Measurements from ENCODE around the gene UBQLNL. TPM values are rescaled to one million over a fixed set of nuclear protein-coding genes. Genes with fewer than 3 reads are reported as not detected.

Gene UBQLNL
- total RNA-seq, 6 donors from 2014 or later: 0.26 to 5.2 (median 1.3) TPM

- TF ChIP-seq, protein P1, sequence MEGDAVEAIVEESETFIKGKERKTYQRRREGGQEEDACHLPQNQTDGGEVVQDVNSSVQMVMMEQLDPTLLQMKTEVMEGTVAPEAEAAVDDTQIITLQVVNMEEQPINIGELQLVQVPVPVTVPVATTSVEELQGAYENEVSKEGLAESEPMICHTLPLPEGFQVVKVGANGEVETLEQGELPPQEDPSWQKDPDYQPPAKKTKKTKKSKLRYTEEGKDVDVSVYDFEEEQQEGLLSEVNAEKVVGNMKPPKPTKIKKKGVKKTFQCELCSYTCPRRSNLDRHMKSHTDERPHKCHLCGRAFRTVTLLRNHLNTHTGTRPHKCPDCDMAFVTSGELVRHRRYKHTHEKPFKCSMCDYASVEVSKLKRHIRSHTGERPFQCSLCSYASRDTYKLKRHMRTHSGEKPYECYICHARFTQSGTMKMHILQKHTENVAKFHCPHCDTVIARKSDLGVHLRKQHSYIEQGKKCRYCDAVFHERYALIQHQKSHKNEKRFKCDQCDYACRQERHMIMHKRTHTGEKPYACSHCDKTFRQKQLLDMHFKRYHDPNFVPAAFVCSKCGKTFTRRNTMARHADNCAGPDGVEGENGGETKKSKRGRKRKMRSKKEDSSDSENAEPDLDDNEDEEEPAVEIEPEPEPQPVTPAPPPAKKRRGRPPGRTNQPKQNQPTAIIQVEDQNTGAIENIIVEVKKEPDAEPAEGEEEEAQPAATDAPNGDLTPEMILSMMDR (IDR thresholded peaks at IDR 0.05): no peak
- TF ChIP-seq POLR2A (IDR thresholded peaks at IDR 0.05): no peak
- TF ChIP-seq EP300 (IDR thresholded peaks at IDR 0.05): no peak
- TF ChIP-seq POLR2AphosphoS5 (IDR thresholded peaks at IDR 0.05): no peak
- DNase-seq: no peak
- Histone ChIP-seq H3K27ac (no peak overlapping the region), H3K4me3 (no peak overlapping the region), H3K4me1 (no peaks in the 10 kb centered on the region), H3K36me3 (no peaks in the 10 kb centered on the region), H3K9me3 (no peaks in the 10 kb centered on the region), H3K27me3 (no peaks in the 10 kb centered on the region)
- no peak for ATAC-seq (ENCODE audit: low FRiP score in 2 of 2)
Measured at GRCh38 chr11:5553343-5553742, 36.8 kb upstream of the UBQLNL start.

DNA sequence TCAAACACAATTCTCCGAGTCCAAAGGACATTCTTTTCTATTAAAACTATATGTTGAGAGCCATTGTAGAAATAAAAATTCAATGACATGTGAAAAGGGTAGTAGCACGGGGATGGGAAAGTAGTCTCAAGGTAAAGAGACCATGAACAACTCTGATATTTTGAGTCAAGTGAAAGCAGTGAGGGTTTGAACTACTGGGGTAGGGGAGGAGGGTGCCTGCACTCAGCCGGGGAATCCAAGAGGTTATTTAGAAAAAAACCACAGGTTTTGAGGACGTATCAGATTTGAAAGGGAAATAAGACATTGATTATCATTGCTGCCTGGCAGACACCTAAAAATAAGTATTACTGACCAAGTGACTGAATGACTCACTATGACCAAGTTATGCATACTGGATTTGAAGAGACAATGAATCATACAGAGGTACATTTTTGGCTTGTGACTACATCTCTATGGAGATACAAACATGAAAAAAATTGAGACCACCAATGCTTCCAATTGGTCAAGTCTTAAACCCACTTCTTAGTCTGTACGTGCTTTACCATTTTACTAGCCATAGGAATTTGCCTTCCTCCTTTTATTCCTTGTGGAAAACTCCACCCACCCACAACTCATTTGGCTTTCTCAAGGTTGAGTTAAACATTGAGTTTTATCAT lies 34.1 kb upstream of the UBQLNL start:
- no peak for TF ChIP-seq POLR2A (IDR thresholded peaks at IDR 0.05)
- no peak for TF ChIP-seq EP300 (IDR thresholded peaks at IDR 0.05)
- TF ChIP-seq, protein P1 (IDR thresholded peaks at IDR 0.05): no peak
- no peak for TF ChIP-seq POLR2AphosphoS5 (IDR thresholded peaks at IDR 0.05)
- DNase-seq (no peak), ATAC-seq (ENCODE audit: low FRiP score in 2 of 2) (no peak)
- no peaks in the 10 kb centered on the region for H3K9me3 ChIP-seq
- no peak overlapping the region for H3K27ac ChIP-seq
- no peaks in the 10 kb centered on the region for H3K4me1 ChIP-seq
- no peaks in the 10 kb centered on the region for H3K27me3 ChIP-seq
- 66 to 86% methylated on average over 5 of the region's 5 CpGs for WGBS, 2 donors
- H3K4me3 ChIP-seq: no peak overlapping the region
- no peaks in the 10 kb centered on the region for H3K36me3 ChIP-seq

DNA sequence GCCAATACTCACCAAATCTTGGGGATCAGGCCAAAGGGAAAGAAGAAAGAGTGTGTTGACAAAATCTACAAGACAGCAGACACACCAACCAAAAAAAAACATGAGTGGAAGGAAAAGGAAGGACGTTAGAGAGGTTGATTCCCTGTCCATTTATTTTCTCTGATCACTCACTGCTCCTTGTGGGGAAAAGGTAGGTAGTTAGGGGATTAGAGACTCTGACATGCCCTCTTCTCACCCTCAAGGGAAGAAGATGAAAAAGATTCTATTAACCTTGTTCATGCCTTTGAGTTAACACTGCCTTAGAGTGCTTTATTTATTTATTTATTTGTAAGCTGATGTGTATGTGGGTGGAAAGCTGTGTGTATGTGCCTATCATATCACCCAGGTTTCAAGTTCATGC lies 31.9 kb upstream of the UBQLNL start, which contains the start of gene OR52H1:
Gene OR52H1 (minus strand): TSS at position 101 of the 400 bp plus-strand sequence. CDS start 3,035 bp downstream, outside the sequence.
- no peaks in the 10 kb centered on the region for H3K9me3 ChIP-seq
- TF ChIP-seq, protein P1 (IDR thresholded peaks at IDR 0.05): no peak
- TF ChIP-seq POLR2AphosphoS5 (IDR thresholded peaks at IDR 0.05): no peak
- TF ChIP-seq POLR2A (IDR thresholded peaks at IDR 0.05): no peak
- TF ChIP-seq EP300 (IDR thresholded peaks at IDR 0.05): no peak
- WGBS, 2 donors: 50 to 59% methylated on average over 1 of the region's 1 CpG
- no peaks in the 10 kb centered on the region for H3K27me3 ChIP-seq
- H3K4me1 ChIP-seq: no peaks in the 10 kb centered on the region
- ATAC-seq (ENCODE audit: low FRiP score in 2 of 2): no peak
- no peak within 1 kb of the TSS for H3K4me3 ChIP-seq
- H3K36me3 ChIP-seq: no peaks in the 10 kb centered on the region
- DNase-seq: no peak
- H3K27ac ChIP-seq: no peak within 1 kb of the TSS

DNA sequence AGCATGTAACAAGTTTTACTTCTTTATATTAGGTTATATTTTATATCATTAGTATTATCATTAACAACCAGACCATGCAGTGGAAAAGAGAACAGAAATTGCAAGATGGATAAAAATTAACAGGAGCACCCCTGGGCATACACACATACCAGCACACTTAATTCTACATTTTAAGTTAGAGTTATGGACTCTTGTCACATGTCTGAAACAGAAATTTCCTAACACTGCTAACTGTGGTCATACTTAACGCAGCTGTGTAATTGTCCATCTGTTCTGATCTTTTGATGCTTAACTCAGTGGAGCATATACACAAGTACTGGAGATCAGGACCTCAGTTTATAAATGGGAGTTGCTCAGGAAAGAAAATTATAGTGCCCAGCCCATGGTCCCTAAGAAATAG lies 31.5 kb upstream of the UBQLNL start:
- ATAC-seq (ENCODE audit: low FRiP score in 2 of 2) (no peak), DNase-seq (no peak)
- Histone ChIP-seq H3K4me3 (no peak overlapping the region), H3K4me1 (no peaks in the 10 kb centered on the region), H3K27ac (no peak overlapping the region), H3K27me3 (no peaks in the 10 kb centered on the region), H3K36me3 (no peaks in the 10 kb centered on the region), H3K9me3 (no peaks in the 10 kb centered on the region)
- no peak for TF ChIP-seq POLR2AphosphoS5 (IDR thresholded peaks at IDR 0.05)
- TF ChIP-seq POLR2A (IDR thresholded peaks at IDR 0.05): no peak
- TF ChIP-seq, protein P1 (IDR thresholded peaks at IDR 0.05): no peak
- no peak for TF ChIP-seq EP300 (IDR thresholded peaks at IDR 0.05)
- WGBS, 2 donors: 89 to 90% methylated on average over 1 of the region's 1 CpG

DNA sequence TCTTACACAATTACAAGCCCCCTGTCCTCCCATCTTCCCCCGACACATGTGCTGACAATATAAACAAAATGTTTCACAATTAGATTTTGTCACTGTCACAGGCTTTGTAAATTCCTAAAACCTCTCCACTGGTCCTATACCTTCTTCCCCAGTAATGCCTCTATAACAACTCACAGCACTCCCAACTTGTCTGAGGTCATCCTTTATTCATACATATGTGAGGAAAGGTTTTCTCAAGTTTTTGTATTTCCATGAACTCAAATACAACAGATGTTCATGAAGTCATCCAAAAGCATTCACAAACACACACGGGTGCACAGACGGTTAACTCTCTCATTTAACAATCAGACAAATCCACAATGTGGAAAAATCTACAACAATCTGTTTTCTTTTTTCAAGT lies 30.0 kb upstream of the UBQLNL start:
- H3K4me3 ChIP-seq: no peak overlapping the region
- no peaks in the 10 kb centered on the region for H3K27me3 ChIP-seq
- DNase-seq (no peak), ATAC-seq (ENCODE audit: low FRiP score in 2 of 2) (no peak)
- H3K36me3 ChIP-seq: no peaks in the 10 kb centered on the region
- TF ChIP-seq POLR2AphosphoS5 (IDR thresholded peaks at IDR 0.05) (no peak), EP300 (IDR thresholded peaks at IDR 0.05) (no peak), POLR2A (IDR thresholded peaks at IDR 0.05) (no peak)
- TF ChIP-seq, protein P1 (IDR thresholded peaks at IDR 0.05): no peak
- no peak overlapping the region for H3K27ac ChIP-seq
- H3K9me3 ChIP-seq: no peaks in the 10 kb centered on the region
- no peaks in the 10 kb centered on the region for H3K4me1 ChIP-seq
- WGBS, 2 donors: 87 to 93% methylated on average over 3 of the region's 3 CpGs
